Activated CD4-positive, alpha-beta T cell treated with anti-CD3 and anti-CD28 coated beads, Interleukin-2, amount 50 U/mL, for 48 hours (primary cell): Measurements from ENCODE around the gene PEBP1.
A peak's percentile ranks its signal among the peaks of the same experiment; 100 is the strongest.

Experiments used
- DNase-seq, 2 experiments: peaks; one replicate each; pipeline ENCODE4 v3.0.0-alpha.2; 2020

The PEBP1 gene

GRCh38 chr12:118137148-118137678 is 1.3 kb downstream of the PEBP1 start:
- no peak for DNase-seq

GRCh38 chr12:118140825-118141224 is 4.9 kb downstream of the PEBP1 start:
- DNase-seq, result no peak

- DNase-seq, result no peak
Observed at GRCh38 chr12:118144499-118144898, 8.6 kb downstream of the PEBP1 start.

GRCh38 chr12:118145113-118145797 is 9.3 kb downstream of the PEBP1 start:
- DNase-seq, result no peak

- no peak for DNase-seq
Observed at GRCh38 chr12:118145798-118146156, 9.9 kb downstream of the PEBP1 start.

- DNase-seq, result no peak
Observed at GRCh38 chr12:118148287-118148686, 12.4 kb downstream of the PEBP1 start.

GRCh38 chr12:118150625-118151024 is 14.7 kb downstream of the PEBP1 start:
- DNase-seq, result no peak

- DNase-seq, result no peak
Observed at GRCh38 chr12:118151755-118152154, 15.8 kb downstream of the PEBP1 start.

GRCh38 chr12:118160536-118160935 is 24.6 kb downstream of the PEBP1 start:
- no peak for DNase-seq

GRCh38 chr12:118164798-118165486 is 29.0 kb downstream of the PEBP1 start:
- peak; percentile 10 to 33 for DNase-seq

GRCh38 chr12:118166946-118167345 is 31.0 kb downstream of the PEBP1 start:
- DNase-seq, result no peak

- DNase-seq, result no peak
Observed at GRCh38 chr12:118175823-118176447, 40.0 kb downstream of the PEBP1 start.

- no peak for DNase-seq
Observed at GRCh38 chr12:118183155-118183554, 47.2 kb downstream of the PEBP1 start.

GRCh38 chr12:118183711-118184110 is 47.8 kb downstream of the PEBP1 start:
- DNase-seq, result no peak

GRCh38 chr12:118185602-118186397 is 49.9 kb downstream of the PEBP1 start:
- DNase-seq, result no peak

- no peak for DNase-seq
Observed at GRCh38 chr12:118187751-118188435, 52.0 kb downstream of the PEBP1 start.

GRCh38 chr12:118188690-118189371 is 52.9 kb downstream of the PEBP1 start:
- no peak for DNase-seq

GRCh38 chr12:118189741-118190191 is 53.8 kb downstream of the PEBP1 start:
- no peak for DNase-seq

- DNase-seq, result no peak
Observed at GRCh38 chr12:118190266-118190665, 54.3 kb downstream of the PEBP1 start.

GRCh38 chr12:118193477-118193876 is 57.6 kb downstream of the PEBP1 start:
- no peak for DNase-seq

GRCh38 chr12:118193958-118194357 is 58.0 kb downstream of the PEBP1 start:
- no peak for DNase-seq
